ENCODE data around the gene HEATR1. TPM values are rescaled to one million over a fixed set of nuclear protein-coding genes. Genes with fewer than 3 reads are reported as not detected.
"Not testable (repeated sequence)": the region's sequence is repeated elsewhere in the genome, so short reads cannot be mapped to it uniquely, and the experiment has no call there.

HEATR1 gene
- total RNA-seq, 1 donor from 2014 or later = 33.3 TPM

DNA sequence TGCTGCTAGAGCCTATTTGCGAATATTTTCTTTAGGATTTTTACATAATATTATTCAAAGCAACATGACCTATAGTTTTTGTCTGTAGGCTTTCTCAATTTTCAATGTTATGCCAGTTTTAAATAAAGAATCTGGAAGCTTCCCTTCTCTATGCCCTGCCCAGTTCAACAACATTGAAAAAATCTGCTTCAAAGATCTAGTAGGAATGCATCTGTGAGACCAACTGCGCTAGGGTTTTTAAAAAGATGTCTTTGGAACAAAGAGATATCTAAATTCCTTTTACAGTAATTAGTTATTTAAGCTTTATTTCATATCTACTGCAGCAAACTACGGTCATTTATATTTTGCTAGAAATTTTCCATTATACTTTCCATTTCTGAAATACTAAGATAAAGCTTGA is 25.7 kb downstream of the HEATR1 start:
- H3K4me1 Mint-ChIP-seq (ENCODE audit: unreplicated experiment) = no peaks in the 10 kb centered on the region
- H3K36me3 Mint-ChIP-seq (ENCODE audit: low read depth, unreplicated experiment) = peaks cover 14% of the 10 kb centered on the region
- no peak for DNase-seq (ENCODE audit: low spot score)
- no peaks in the 10 kb centered on the region for H3K9me3 Mint-ChIP-seq (ENCODE audit: unreplicated experiment)
- H3K27me3 Mint-ChIP-seq (ENCODE audit: unreplicated experiment) = no peaks in the 10 kb centered on the region
- H3K27ac Mint-ChIP-seq (ENCODE audit: unreplicated experiment) = no peak overlapping the region
- H3K4me3 Mint-ChIP-seq (ENCODE audit: unreplicated experiment) = no peak overlapping the region
- TF ChIP-seq, protein P1, sequence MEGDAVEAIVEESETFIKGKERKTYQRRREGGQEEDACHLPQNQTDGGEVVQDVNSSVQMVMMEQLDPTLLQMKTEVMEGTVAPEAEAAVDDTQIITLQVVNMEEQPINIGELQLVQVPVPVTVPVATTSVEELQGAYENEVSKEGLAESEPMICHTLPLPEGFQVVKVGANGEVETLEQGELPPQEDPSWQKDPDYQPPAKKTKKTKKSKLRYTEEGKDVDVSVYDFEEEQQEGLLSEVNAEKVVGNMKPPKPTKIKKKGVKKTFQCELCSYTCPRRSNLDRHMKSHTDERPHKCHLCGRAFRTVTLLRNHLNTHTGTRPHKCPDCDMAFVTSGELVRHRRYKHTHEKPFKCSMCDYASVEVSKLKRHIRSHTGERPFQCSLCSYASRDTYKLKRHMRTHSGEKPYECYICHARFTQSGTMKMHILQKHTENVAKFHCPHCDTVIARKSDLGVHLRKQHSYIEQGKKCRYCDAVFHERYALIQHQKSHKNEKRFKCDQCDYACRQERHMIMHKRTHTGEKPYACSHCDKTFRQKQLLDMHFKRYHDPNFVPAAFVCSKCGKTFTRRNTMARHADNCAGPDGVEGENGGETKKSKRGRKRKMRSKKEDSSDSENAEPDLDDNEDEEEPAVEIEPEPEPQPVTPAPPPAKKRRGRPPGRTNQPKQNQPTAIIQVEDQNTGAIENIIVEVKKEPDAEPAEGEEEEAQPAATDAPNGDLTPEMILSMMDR (IDR thresholded peaks at IDR 0.05; ENCODE audit: unreplicated experiment) = no peak

DNA sequence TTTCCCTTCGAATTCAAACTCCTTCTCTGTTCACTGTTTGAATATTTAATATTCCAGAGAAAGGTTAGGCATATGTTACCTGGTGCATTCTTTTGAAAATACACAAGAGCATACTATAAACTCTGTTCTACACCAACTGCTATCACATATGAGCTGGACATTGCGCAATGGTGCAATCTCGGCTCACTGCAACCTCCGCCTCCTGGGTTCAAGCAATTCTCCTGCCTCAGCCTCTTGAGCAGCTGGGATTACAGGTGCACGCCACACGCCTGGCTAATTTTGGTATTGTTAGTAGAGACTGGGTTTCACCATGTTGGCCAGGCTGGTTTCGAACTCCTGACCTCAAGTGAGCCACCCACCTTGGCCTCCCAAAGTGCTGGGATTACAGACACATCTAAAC is 27.3 kb downstream of the HEATR1 start:
- not testable (repeated sequence) for H3K27me3 Mint-ChIP-seq (ENCODE audit: unreplicated experiment); H3K4me3 Mint-ChIP-seq (ENCODE audit: unreplicated experiment); H3K4me1 Mint-ChIP-seq (ENCODE audit: unreplicated experiment); DNase-seq (ENCODE audit: low spot score); H3K9me3 Mint-ChIP-seq (ENCODE audit: unreplicated experiment); H3K27ac Mint-ChIP-seq (ENCODE audit: unreplicated experiment)
- peaks cover 17% of the 10 kb centered on the region for H3K36me3 Mint-ChIP-seq (ENCODE audit: low read depth, unreplicated experiment)

DNA sequence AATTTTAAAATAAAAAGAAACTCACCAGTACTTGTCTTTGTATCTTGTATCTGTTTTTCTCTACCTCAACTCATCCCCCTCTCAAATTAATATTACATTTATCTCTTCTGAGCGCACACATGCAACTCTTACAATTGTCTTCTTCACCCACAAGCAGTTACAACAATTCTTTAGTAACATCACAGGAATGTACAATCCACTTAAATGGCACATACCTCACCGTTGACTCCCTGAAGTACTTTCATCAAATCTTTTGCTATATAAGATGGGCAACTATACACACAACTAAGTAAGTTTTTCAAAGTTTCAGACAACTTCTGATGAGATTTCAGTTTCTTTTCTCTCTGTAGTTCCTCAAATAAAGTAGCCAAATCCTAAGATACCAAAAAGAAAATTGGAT is 28.3 kb downstream of the HEATR1 start:
- no peaks in the 10 kb centered on the region for H3K27me3 Mint-ChIP-seq (ENCODE audit: unreplicated experiment)
- no peak for DNase-seq (ENCODE audit: low spot score)
- H3K27ac Mint-ChIP-seq (ENCODE audit: unreplicated experiment) = no peak overlapping the region
- TF ChIP-seq, protein P1 (IDR thresholded peaks at IDR 0.05; ENCODE audit: unreplicated experiment) = no peak
- H3K36me3 Mint-ChIP-seq (ENCODE audit: low read depth, unreplicated experiment) = peaks cover 10% of the 10 kb centered on the region
- no peak overlapping the region for H3K4me3 Mint-ChIP-seq (ENCODE audit: unreplicated experiment)
- no peaks in the 10 kb centered on the region for H3K4me1 Mint-ChIP-seq (ENCODE audit: unreplicated experiment)
- no peaks in the 10 kb centered on the region for H3K9me3 Mint-ChIP-seq (ENCODE audit: unreplicated experiment)

DNA sequence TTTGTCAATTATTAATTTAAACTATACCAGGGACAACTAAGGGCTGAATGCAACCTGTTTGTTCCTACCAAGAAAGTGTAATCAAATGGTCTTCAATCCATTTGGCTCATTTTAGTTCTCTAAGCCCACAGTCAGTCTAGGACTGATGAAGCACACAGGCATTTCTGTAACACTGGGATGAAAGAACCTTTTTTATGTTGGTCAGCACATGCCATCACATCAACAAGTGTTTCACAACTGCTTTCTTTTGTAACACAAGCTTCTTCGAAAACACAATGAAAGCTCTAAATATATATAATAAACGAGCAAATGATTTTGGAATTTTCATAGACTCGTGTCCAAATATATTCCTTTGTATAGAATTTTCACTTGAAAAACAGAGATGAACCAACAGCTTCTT is 28.8 kb downstream of the HEATR1 start:
- H3K36me3 Mint-ChIP-seq (ENCODE audit: low read depth, unreplicated experiment) = peaks cover 10% of the 10 kb centered on the region
- H3K9me3 Mint-ChIP-seq (ENCODE audit: unreplicated experiment) = no peaks in the 10 kb centered on the region
- no peaks in the 10 kb centered on the region for H3K4me1 Mint-ChIP-seq (ENCODE audit: unreplicated experiment)
- no peak overlapping the region for H3K27ac Mint-ChIP-seq (ENCODE audit: unreplicated experiment)
- TF ChIP-seq, protein P1 (IDR thresholded peaks at IDR 0.05; ENCODE audit: unreplicated experiment) = no peak
- no peak for DNase-seq (ENCODE audit: low spot score)
- H3K4me3 Mint-ChIP-seq (ENCODE audit: unreplicated experiment) = no peak overlapping the region
- H3K27me3 Mint-ChIP-seq (ENCODE audit: unreplicated experiment) = no peaks in the 10 kb centered on the region

DNA sequence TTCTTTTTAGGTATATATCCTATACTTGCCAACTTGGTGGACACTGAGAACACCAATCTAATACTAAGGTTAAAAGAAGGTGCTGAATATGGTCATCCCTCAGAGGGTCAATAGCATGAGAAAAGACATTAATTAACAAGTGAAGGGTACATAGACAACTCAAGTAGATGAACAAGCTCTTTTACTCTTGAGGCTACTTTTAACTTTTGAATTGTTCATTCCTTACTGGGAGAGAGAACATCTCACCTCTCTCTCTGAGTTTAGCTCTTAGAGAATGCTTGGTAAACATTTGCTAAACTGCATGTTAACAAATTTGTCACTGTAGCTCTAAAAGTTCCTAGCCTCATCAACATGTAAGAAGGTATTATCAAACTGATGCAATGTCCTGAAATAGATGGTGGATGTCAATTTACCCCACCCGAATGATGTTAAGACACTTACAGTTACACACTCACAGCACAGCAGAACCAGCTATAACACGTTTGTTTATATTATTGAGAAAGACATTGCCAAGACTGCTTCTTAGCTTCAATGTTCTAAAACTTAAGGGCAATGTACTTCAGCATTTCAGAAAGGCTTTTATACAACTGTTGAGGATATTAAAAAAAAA is 35.9 kb downstream of the HEATR1 start:
- no peak overlapping the region for H3K4me3 Mint-ChIP-seq (ENCODE audit: unreplicated experiment)
- DNase-seq (ENCODE audit: low spot score) = no peak
- H3K9me3 Mint-ChIP-seq (ENCODE audit: unreplicated experiment) = no peaks in the 10 kb centered on the region
- H3K4me1 Mint-ChIP-seq (ENCODE audit: unreplicated experiment) = no peaks in the 10 kb centered on the region
- peak overlapping the region; percentile 3 for H3K27ac Mint-ChIP-seq (ENCODE audit: unreplicated experiment)
- no peaks in the 10 kb centered on the region for H3K27me3 Mint-ChIP-seq (ENCODE audit: unreplicated experiment)
- TF ChIP-seq, protein P1 (IDR thresholded peaks at IDR 0.05; ENCODE audit: unreplicated experiment) = no peak
- H3K36me3 Mint-ChIP-seq (ENCODE audit: low read depth, unreplicated experiment) = peaks cover 40% of the 10 kb centered on the region

All from endothelial cell (in vitro differentiated cells).